K562 (cell line): ENCODE results near the gene FOXRED2. TPM values are rescaled to one million over a fixed set of nuclear protein-coding genes. Genes with fewer than 3 reads are reported as not detected.

Experiments used
- CAMTA2 ChIP-seq: fragments of 250-450 bp; sonication (Bioruptor Pico); conservative IDR thresholded peaks from 2 replicates; pipeline ENCODE4 v1.5.1; 2022
- CBFA2T2 ChIP-seq: fragments of 450-650 bp; conservative IDR thresholded peaks from 2 replicates; pipeline ENCODE4 v1.6.1; 2017; ENCODE audit warnings: mild to moderate bottlenecking
- CTCFL ChIP-seq: IDR thresholded peaks from 2 replicates; pipeline ENCODE4 v1.6.1; 2011; ENCODE audit warnings: borderline replicate concordance, low read depth, mild to moderate bottlenecking, moderate library complexity, low read length; ENCODE audit not compliant: insufficient read depth, poor library complexity, severe bottlenecking
- ELF2 ChIP-seq: fragments of 250-450 bp; sonication (Bioruptor Pico); IDR thresholded peaks from 2 replicates; pipeline ENCODE4 v1.5.0; 2021; ENCODE audit warnings: mild to moderate bottlenecking
- FOXP4 ChIP-seq: sonication (generic); formaldehyde crosslinking; IDR thresholded peaks from 2 replicates; pipeline ENCODE4 v1.8.0; 2022; ENCODE audit warnings: mild to moderate bottlenecking, missing genetic modification reagents, borderline replicate concordance
- GTF2B ChIP-seq: IDR thresholded peaks from 2 replicates; pipeline ENCODE4 v1.6.1; 2011; ENCODE audit not compliant: insufficient read length; ENCODE audit errors: extremely low read depth
- HMGN3 ChIP-seq: IDR thresholded peaks from 2 replicates; pipeline ENCODE4 v1.6.1; 2011; ENCODE audit warnings: borderline replicate concordance, low read depth, mild to moderate bottlenecking, mixed read lengths, low read length; ENCODE audit not compliant: insufficient read length; ENCODE audit errors: extremely low read depth
- MNT ChIP-seq, 2 experiments: fragments of 450-650 bp; conservative IDR thresholded peaks; 2 replicates each; pipeline ENCODE4 v1.6.1; 2017; ENCODE audit warnings: mild to moderate bottlenecking in 2 of 2, moderate library complexity in 2 of 2
- TBP ChIP-seq: optimal IDR thresholded peaks from 2 replicates; pipeline ENCODE3; 2011; ENCODE audit warnings: low read depth, low read length, improper control_type of control experiment
- ZBTB26 ChIP-seq: fragments of 450-650 bp; formaldehyde crosslinking; IDR thresholded peaks from 2 replicates; pipeline ENCODE4 v1.4.0; 2022; ENCODE audit warnings: missing genetic modification characterization
- ZNF280B ChIP-seq: fragments of 250-450 bp; sonication (Bioruptor Pico); IDR thresholded peaks from 2 replicates; pipeline ENCODE4 v1.5.1; 2021; ENCODE audit warnings: mild to moderate bottlenecking
- ZNF282 ChIP-seq: sonication (generic); formaldehyde crosslinking; IDR thresholded peaks from 2 replicates; pipeline ENCODE4 v1.8.1; 2023; ENCODE audit warnings: missing genetic modification reagents
- ZNF395 ChIP-seq: fragments of 200-800 bp; sonication (Bioruptor generic); IDR thresholded peaks from 2 replicates; pipeline ENCODE4 v1.6.1; 2017; ENCODE audit warnings: missing genetic modification characterization, missing compliant biosample characterization
- ZNF76 ChIP-seq: fragments of 250-450 bp; sonication (Bioruptor Pico); IDR thresholded peaks from 2 replicates; pipeline ENCODE4 v1.4.0; 2020; ENCODE audit warnings: mild to moderate bottlenecking, moderate library complexity, borderline replicate concordance
- polyA plus RNA-seq, 8 experiments: library from polyadenylated mRNA; depleted of rRNA in 4 of 8; stranded (reverse) in 5 of 8; unstranded in 3 of 8; fragments of >200 nt; fragmentation: Nextera tagmentation in 2 of 8; fragmentation: Illumina TruSeq in 1 of 8; extraction: Ambion mirVana in 2 of 8; extraction: Trizol in 1 of 8; gene quantifications; 2 replicates each; pipeline versions ENCODE4 v1.2.1 to v1.2.3, GENCODE V29; 2011 to 2014; ENCODE audit warnings: inconsistent platforms in 1 of 8, missing spikeins in 1 of 8
- total RNA-seq, 7 experiments: library from RNA; depleted of rRNA in 6 of 7; stranded (reverse); fragments of >200 nt in 6 of 7; fragmentation: Illumina TruSeq in 2 of 7; extraction: Trizol in 2 of 7; gene quantifications; 2 replicates each; pipeline versions ENCODE4 v1.2.1 to v1.2.3, GENCODE V29; 2011 to 2021; ENCODE audit warnings: low replicate concordance in 1 of 7

FOXRED2 gene
- total and polyA plus RNA-seq, 9 of the 15 experiments (the other 6 are each of a cell fraction or from before 2014, with no cell fraction given): 2.8 to 48.4 (median 7.8) TPM

GRCh38 chr22:36528795-36529751 is 22.2 kb upstream of the FOXRED2 start, which contains the start of gene EIF3D (continued):
- TF ChIP-seq ZNF395 (CRISPR knock-in tag): no peak; the same call in 1 of the 2 replicates
- TF ChIP-seq ZNF282 (CRISPR knock-in tag): no peak
- TF ChIP-seq MNT (conservative IDR thresholded peaks at IDR 0.05): peak; percentile 76 to 87
- peak; percentile 93 for TF ChIP-seq TBP
- no peak for TF ChIP-seq CBFA2T2
- no peak for TF ChIP-seq GTF2B
- TF ChIP-seq CAMTA2 (CRISPR knock-in tag): peak; percentile 39; the same call in 1 of the 2 replicates
- TF ChIP-seq ZNF280B (CRISPR knock-in tag): no peak
- TF ChIP-seq ELF2 (CRISPR knock-in tag): peak; percentile 95
- no peak for TF ChIP-seq FOXP4 (CRISPR knock-in tag)
- no peak for TF ChIP-seq ZBTB26
- TF ChIP-seq ZNF76 (CRISPR knock-in tag): no peak
- TF ChIP-seq CTCFL: peak; percentile 18
- peak; percentile 50 for TF ChIP-seq HMGN3
